Skeletal muscle satellite cell (primary cell): Measurements from ENCODE around the gene ADAM12.
"Not testable (repeated sequence)": the region's sequence is repeated elsewhere in the genome, so short reads cannot be mapped to it uniquely, and the experiment has no call there.

Experiments used
- H3K27me3 ChIP-seq: 2 replicates; pipeline ENCODE4 v1.7.0; 2013; ENCODE audit warnings: low read length; ENCODE audit not compliant: control insufficient read depth, insufficient read depth
- H3K36me3 ChIP-seq: 2 replicates; pipeline ENCODE4 v1.7.0; 2013; ENCODE audit warnings: mild to moderate bottlenecking, control low read depth, low read length; ENCODE audit not compliant: insufficient read depth
- H3K4me1 ChIP-seq: 2 replicates; pipeline ENCODE4 v1.7.0; 2013; ENCODE audit warnings: low read length; ENCODE audit not compliant: control insufficient read depth, insufficient read depth
- H3K4me2 ChIP-seq: 2 replicates; pipeline ENCODE4 v1.7.0; 2013; ENCODE audit warnings: mild to moderate bottlenecking, low read length
- H3K4me3 ChIP-seq: 2 replicates; pipeline ENCODE4 v1.7.0; 2013; ENCODE audit warnings: low read length
- H3K9ac ChIP-seq: 2 replicates; pipeline ENCODE4 v1.7.0; 2013; ENCODE audit warnings: mild to moderate bottlenecking, low read depth, low read length, moderate library complexity
- H3K9me3 ChIP-seq: replicated peaks from 2 replicates; pipeline ENCODE4 v1.7.0; 2013; ENCODE audit warnings: mild to moderate bottlenecking, control low read depth, low read length

ADAM12 gene

DNA sequence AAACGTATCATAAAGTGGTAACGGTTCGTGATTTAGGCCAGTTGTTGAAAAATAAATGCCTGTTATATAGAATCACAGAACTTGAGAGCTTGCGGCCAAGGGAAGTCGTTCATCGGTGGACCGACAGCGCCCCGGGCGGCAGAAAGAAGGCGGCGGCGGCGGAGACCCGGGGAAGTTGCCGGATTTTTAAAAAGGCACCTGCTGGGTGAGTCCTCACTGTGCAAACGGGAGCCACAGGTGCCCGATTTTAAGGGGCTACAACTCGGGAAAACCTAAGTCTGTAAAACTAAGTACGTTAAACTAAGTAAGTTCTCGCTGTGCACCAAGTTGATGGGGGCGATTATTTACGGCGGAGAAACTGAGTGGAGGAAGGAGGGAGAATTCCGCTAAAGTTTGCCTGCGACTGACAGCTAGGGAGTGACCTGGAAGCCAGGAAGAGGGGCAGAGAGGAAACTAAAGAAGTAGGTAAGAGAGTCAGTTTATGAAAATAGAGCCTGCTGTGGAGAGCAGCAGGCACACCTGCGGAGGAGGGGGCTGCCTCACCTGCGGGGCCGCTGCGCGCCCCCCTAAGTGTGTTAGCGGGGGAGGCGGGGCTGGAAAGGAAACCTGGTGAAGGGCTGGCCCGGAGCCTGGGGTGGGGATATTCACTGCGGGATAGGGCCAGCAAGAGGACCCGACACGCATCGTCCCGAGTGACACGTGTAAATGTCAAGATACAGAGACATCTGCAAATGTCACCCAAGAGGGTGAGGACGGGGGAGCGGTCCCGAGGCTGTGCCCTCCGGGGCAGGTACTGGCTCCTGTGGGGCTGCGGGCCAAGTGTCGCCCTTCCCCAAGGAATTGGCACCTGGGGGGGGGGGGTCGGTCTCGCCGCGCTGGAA lies 996 bp downstream of the ADAM12 start:
- Histone ChIP-seq H3K9me3 (no peaks in the 10 kb centered on the region), H3K27me3 (no peaks in the 10 kb centered on the region), H3K36me3 (peaks cover 1% of the 10 kb centered on the region), H3K4me1 (peaks cover 46% of the 10 kb centered on the region), H3K4me2 (peak overlapping the region; percentile 86), H3K4me3 (peak overlapping the region; percentile 76), H3K9ac (peak overlapping the region; percentile 78)

DNA sequence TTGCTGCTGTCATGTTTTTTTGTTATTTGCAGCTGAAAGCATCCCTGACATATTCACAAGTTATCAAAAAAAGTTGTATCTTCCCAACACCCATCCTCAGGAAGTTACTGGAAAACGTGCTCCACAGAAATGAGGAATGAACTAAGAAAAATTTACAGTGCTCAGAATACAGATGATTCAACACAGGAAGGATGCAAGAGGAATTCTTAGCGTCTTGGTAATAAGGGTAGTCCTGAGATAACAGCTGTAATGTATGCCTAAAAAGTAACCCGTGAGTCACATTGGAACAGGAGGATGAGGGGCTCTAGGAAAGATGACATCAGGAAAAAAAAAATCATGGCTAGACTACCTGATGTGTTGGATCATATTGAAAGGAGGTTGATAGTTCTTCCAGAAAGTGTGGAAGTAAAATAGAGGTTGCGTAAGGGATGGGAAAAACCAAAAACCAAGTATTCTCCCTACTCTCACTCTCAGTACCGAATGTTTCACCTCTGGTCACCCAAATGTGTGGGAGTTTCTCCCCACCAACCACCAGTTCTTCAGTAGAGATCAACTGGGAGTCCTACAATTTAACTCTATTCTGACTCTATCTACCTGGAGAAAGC lies 3.9 kb downstream of the ADAM12 start:
- no peak overlapping the region for H3K9ac ChIP-seq
- H3K27me3 ChIP-seq = no peaks in the 10 kb centered on the region
- H3K4me1 ChIP-seq = peaks cover 46% of the 10 kb centered on the region
- no peaks in the 10 kb centered on the region for H3K9me3 ChIP-seq
- H3K4me2 ChIP-seq = no peak overlapping the region
- peaks cover 6% of the 10 kb centered on the region for H3K36me3 ChIP-seq
- no peak overlapping the region for H3K4me3 ChIP-seq

DNA sequence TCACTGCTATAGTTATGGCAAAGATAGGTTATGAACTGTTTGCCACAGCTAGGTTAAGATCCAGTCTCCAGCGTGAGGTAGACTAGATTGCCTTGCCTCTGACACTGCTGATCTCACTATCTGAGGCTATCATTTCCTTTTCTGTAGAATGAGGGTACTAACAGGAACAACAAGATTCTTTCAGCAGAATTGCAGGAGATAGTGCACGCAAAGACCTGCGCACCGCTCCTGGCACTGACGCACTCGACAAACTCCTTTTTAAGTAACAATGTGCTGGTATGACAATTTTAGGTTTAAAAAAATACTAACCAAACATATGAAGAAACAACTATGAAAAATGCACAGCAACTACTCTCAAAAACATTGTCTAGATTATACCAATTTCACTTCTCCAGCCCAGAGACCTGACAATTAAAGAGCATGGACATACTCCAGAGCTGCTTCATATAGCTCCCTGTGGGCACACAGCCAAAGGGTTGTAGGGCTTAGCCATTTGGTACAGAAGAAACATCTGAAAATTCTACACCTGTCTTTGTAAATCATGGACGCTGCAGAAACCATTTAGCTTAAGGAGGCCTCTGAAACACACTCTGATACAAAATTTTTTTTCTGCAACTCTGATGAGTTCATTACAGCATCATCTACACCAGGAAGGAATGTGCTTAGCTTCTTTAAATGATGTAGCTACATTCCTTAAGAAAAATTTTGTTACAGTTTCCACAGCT lies 7.8 kb downstream of the ADAM12 start:
- H3K4me3 ChIP-seq = no peak overlapping the region
- no peak overlapping the region for H3K4me2 ChIP-seq
- peaks cover 6% of the 10 kb centered on the region for H3K36me3 ChIP-seq
- H3K27me3 ChIP-seq = no peaks in the 10 kb centered on the region
- H3K4me1 ChIP-seq = peaks cover 37% of the 10 kb centered on the region
- H3K9me3 ChIP-seq = no peaks in the 10 kb centered on the region
- H3K9ac ChIP-seq = no peak overlapping the region

DNA sequence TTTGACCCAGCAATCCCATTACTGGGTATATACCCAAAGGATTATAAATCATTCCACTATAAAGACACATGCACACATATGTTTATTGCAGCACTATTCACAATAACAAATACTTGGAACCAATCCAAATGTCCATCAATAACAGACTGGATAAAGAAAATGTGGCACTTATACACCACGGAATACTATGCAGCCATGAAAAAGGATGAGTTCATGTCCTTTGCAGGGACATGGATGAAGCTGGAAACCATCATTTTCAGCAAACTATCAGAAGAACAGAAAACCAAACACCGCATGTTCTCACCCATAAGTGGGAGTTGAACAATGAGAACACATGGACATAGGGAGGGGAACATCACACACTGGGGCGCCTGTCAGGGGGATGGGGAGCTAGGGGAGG lies 9.1 kb downstream of the ADAM12 start:
- not testable (repeated sequence) for H3K4me2 ChIP-seq, H3K9me3 ChIP-seq, H3K27me3 ChIP-seq, H3K9ac ChIP-seq, H3K4me3 ChIP-seq, H3K36me3 ChIP-seq
- peaks cover 23% of the 10 kb centered on the region for H3K4me1 ChIP-seq

DNA sequence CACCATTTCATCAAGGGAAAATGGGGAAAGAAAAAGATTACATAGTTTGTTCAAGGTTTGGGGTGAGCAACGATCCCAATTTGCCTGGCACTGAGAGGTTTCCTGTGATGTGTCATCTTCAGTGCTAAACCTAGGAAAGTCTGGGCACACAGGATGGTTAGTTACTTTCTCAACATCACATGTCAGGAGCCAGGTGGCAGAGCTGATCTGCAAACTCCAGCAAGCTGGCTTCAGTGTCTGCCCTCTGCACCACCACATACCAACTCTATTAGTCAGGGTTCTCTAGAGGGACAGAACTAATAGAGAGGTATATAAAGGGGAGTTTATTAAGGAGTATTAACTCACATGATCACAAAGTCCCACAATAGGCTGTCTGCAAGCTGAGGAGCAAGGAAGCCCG lies 11.3 kb downstream of the ADAM12 start:
- H3K4me1 ChIP-seq = peaks cover 33% of the 10 kb centered on the region
- no peak overlapping the region for H3K4me3 ChIP-seq
- peak overlapping the region; percentile 12 for H3K4me2 ChIP-seq

DNA sequence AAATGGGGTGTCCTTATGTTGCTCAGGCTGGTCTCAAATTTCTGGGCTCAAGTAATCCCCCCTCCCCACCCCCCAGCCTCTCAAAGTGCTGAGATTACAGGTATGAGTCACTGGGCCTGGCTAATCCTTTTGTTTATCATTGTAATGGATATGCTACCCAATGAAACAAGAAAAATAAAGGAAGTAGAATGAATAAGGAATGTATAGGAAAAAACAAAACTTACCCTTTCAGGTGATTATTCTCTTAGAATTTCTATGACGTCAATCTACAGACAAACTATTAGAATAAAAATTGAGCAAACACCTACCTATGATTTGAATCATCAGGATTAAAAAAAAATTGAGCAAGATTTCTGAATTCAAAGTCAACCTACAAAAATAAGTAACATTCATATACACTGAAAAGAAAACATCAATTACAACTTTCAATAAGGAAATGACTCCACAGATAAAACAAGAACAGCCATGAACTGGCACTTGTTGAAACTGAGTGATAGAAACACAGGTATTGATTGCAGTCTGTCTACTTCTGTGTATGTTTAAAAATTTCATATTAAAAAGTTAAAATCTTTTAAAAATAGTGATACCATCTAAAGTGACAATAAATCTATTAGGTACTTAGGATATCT lies 12.2 kb downstream of the ADAM12 start:
- Histone ChIP-seq H3K36me3 (no peaks in the 10 kb centered on the region), H3K4me2 (no peak overlapping the region), H3K27me3 (no peaks in the 10 kb centered on the region), H3K9me3 (no peaks in the 10 kb centered on the region), H3K4me3 (no peak overlapping the region), H3K9ac (no peak overlapping the region), H3K4me1 (peaks cover 33% of the 10 kb centered on the region)

More for the DNA sequence above, 11.3 kb downstream of the ADAM12 start:
- H3K27me3 ChIP-seq = no peaks in the 10 kb centered on the region
- H3K36me3 ChIP-seq = peaks cover 1% of the 10 kb centered on the region
- H3K9me3 ChIP-seq = no peaks in the 10 kb centered on the region
- no peak overlapping the region for H3K9ac ChIP-seq

DNA sequence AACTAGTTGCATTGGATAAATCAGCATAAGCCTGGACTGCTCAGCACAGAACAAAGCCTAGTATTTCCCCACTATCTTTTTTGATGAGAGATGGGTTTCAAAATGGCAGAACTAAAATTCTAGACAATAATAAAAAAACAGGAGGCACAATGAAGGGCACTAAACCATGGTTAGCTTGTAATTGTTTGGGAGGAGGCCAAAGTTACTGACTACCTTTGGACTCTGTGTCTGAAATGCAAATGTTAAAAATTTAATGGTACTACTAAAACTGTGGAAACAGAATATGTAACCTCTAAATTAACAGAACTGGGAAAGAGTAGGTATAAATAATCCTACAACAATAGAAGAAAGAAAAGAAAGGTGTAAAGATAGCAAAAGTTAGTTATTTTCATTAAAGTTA lies 13.0 kb downstream of the ADAM12 start:
- no peak overlapping the region for H3K4me2 ChIP-seq
- no peaks in the 10 kb centered on the region for H3K27me3 ChIP-seq
- peaks cover 30% of the 10 kb centered on the region for H3K4me1 ChIP-seq
- H3K9me3 ChIP-seq = no peaks in the 10 kb centered on the region
- no peak overlapping the region for H3K9ac ChIP-seq
- no peak overlapping the region for H3K4me3 ChIP-seq
- no peaks in the 10 kb centered on the region for H3K36me3 ChIP-seq

DNA sequence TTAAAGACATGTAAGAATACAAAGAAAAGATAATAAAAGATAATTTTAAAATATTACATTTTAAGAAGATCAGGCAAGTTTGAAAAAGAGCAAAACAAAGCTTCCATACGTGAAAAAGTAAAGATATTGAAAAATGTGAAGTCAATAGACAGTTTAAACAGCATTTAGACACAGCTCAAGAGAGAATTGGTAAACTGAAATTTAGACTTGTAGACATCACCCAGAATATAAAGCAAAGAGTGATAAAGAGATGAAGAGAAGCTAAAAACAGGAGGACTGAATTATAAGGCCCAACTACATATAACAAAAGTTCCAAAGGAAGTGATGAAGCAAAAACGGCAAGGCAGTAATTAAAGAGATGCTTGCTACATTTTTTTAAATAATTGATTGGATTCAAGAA lies 13.8 kb downstream of the ADAM12 start:
- Histone ChIP-seq H3K4me3 (no peak overlapping the region), H3K4me1 (peaks cover 28% of the 10 kb centered on the region), H3K36me3 (no peaks in the 10 kb centered on the region), H3K4me2 (no peak overlapping the region), H3K27me3 (no peaks in the 10 kb centered on the region), H3K9me3 (no peaks in the 10 kb centered on the region), H3K9ac (no peak overlapping the region)

DNA sequence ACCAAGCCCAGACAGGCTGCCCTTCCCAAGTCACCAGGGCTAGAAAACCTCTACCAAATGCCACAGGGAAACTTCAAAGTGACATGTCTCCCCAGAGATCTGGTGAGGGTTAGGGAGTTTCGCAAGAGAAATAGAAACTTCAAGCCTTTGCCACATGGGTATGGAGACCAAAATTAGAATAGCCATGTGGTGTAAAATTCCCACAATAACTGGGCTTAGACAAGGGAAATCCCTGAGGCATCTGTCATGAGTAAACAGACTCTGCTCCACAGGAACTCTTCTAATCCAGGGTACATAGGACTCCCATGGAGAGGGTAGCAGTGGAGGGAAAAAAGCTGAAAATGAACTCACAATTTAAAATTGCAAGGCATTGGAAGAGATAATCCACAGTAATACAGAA lies 14.3 kb downstream of the ADAM12 start:
- Histone ChIP-seq H3K9ac (peak overlapping the region; percentile 38), H3K27me3 (no peaks in the 10 kb centered on the region), H3K36me3 (no peaks in the 10 kb centered on the region), H3K4me1 (peaks cover 28% of the 10 kb centered on the region), H3K9me3 (no peaks in the 10 kb centered on the region), H3K4me2 (peak overlapping the region; percentile 33), H3K4me3 (no peak overlapping the region)

DNA sequence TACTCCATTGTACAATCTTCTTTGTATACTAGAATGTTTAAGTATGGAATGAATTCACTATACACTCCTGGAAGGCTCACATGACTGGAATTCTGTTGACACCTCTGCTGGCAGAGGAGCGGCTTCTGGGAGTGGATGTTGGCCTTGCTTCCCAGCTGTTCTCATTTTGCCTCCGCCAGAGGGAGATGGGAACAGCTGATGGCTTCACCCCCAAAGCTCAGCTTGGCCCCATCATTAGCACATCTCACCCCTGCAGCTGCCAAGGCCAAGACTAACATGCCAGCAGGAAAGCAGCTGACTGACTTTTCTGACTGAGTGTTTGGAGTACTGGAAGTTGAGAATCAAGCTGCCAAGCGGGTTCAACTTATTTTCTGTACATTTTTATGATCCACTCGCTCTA lies 15.1 kb downstream of the ADAM12 start:
- Histone ChIP-seq H3K9ac (peak overlapping the region; percentile 38), H3K4me1 (peaks cover 28% of the 10 kb centered on the region), H3K9me3 (no peaks in the 10 kb centered on the region), H3K36me3 (no peaks in the 10 kb centered on the region), H3K4me2 (peak overlapping the region; percentile 33), H3K27me3 (no peaks in the 10 kb centered on the region), H3K4me3 (no peak overlapping the region)

DNA sequence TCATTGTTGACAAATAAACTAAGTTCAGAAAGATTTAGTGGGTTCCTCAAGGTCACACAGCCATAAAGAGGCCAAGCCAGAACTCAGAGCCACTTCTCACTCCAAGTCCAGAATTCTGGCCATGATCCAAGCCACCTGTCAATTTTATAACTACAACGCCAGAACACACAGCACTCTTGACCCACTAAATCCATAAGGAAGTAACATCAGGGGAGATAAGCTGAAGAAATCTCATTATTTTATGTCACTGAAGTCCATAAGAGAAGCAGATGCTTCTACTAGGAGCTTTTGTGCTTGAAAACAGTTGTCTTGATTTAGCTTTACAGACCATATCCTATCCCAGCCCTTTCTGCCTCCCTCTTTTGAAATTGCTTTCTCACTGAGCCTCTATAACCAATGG lies 15.9 kb downstream of the ADAM12 start:
- Histone ChIP-seq H3K9ac (no peak overlapping the region), H3K4me2 (no peak overlapping the region), H3K9me3 (no peaks in the 10 kb centered on the region), H3K27me3 (no peaks in the 10 kb centered on the region), H3K4me1 (peaks cover 25% of the 10 kb centered on the region), H3K36me3 (no peaks in the 10 kb centered on the region), H3K4me3 (no peak overlapping the region)
